Measurements from ENCODE around the gene SMIM15.

GRCh38 chr5:61183538-61183937 lies 21.3 kb upstream of the SMIM15 start:
- TF ChIP-seq, protein P1, sequence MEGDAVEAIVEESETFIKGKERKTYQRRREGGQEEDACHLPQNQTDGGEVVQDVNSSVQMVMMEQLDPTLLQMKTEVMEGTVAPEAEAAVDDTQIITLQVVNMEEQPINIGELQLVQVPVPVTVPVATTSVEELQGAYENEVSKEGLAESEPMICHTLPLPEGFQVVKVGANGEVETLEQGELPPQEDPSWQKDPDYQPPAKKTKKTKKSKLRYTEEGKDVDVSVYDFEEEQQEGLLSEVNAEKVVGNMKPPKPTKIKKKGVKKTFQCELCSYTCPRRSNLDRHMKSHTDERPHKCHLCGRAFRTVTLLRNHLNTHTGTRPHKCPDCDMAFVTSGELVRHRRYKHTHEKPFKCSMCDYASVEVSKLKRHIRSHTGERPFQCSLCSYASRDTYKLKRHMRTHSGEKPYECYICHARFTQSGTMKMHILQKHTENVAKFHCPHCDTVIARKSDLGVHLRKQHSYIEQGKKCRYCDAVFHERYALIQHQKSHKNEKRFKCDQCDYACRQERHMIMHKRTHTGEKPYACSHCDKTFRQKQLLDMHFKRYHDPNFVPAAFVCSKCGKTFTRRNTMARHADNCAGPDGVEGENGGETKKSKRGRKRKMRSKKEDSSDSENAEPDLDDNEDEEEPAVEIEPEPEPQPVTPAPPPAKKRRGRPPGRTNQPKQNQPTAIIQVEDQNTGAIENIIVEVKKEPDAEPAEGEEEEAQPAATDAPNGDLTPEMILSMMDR (IDR thresholded peaks at IDR 0.05) = no peak
- no peak for TF ChIP-seq POLR2AphosphoS5 (IDR thresholded peaks at IDR 0.05)
- no peak for TF ChIP-seq POLR2A (IDR thresholded peaks at IDR 0.05)
- TF ChIP-seq EP300 (IDR thresholded peaks at IDR 0.05; ENCODE audit: low read depth) = no peak
